GM12874 (cell line): ENCODE measurements around the gene PTBP2.

ENCODE experiments used
- TF ChIP-seq, protein P1 (sequence below): IDR thresholded peaks from 2 replicates; pipeline ENCODE4 v1.5.1; 2011; ENCODE audit warnings: low read depth, mild to moderate bottlenecking, control low read depth, low read length, moderate library complexity; ENCODE audit not compliant: insufficient read depth

PTBP2 gene

DNA sequence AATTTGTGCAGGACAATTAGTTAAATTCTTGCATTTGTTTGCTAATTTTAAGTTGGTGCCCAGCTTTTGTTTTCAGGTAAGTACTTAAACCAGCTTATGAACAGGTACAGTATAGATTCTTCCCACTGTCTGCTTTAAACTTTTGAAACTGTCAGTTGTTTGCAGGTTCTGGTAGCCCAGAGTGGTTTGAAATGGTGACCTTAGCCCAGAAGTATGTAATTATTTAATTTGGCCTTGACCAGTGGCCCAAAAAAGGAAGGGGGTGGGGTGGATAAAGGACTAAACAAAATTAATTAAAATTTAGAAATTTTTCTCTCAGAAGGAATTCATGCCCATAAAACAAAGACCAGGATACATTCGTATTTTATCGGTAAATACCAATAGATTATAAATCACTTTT lies 69.0 kb downstream of the PTBP2 start:
- TF ChIP-seq, protein P1, sequence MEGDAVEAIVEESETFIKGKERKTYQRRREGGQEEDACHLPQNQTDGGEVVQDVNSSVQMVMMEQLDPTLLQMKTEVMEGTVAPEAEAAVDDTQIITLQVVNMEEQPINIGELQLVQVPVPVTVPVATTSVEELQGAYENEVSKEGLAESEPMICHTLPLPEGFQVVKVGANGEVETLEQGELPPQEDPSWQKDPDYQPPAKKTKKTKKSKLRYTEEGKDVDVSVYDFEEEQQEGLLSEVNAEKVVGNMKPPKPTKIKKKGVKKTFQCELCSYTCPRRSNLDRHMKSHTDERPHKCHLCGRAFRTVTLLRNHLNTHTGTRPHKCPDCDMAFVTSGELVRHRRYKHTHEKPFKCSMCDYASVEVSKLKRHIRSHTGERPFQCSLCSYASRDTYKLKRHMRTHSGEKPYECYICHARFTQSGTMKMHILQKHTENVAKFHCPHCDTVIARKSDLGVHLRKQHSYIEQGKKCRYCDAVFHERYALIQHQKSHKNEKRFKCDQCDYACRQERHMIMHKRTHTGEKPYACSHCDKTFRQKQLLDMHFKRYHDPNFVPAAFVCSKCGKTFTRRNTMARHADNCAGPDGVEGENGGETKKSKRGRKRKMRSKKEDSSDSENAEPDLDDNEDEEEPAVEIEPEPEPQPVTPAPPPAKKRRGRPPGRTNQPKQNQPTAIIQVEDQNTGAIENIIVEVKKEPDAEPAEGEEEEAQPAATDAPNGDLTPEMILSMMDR, result no peak

DNA sequence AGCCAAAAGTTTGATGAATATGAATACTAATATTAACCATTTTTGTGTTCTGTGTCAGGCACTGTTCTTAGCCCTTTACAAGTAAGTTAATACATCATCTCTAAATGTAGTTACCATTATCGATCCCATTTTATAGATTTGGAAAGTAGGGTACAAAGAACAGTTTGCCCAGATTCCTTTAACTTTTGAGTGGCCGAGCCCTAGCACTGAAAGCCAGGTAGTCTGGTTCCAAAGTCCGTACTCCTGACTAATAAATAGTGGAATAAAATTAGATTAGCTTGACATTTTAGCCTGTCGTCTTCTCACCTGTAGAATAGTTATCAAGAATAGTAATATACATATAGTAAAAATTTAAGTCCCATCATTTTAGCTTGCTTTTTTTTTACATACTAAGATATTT lies 70.6 kb downstream of the PTBP2 start:
- TF ChIP-seq, protein P1, result no peak

DNA sequence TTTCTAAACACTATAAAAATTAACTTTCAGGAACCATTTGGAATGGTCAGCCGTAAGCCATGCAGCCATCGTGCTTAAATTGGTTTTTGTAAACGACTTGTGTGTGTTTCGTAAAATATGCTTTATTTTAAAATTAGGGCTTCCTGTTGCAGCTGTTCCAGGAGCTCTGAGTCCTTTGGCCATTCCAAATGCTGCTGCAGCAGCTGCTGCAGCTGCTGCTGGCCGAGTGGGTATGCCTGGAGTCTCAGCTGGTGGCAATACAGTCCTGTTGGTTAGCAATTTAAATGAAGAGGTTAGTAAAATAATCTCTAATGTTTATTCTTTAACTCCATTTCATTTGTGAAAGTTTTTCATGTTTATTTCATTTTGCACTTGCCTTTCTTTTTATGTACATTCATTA lies 83.1 kb downstream of the PTBP2 start:
- TF ChIP-seq, protein P1, result no peak

DNA sequence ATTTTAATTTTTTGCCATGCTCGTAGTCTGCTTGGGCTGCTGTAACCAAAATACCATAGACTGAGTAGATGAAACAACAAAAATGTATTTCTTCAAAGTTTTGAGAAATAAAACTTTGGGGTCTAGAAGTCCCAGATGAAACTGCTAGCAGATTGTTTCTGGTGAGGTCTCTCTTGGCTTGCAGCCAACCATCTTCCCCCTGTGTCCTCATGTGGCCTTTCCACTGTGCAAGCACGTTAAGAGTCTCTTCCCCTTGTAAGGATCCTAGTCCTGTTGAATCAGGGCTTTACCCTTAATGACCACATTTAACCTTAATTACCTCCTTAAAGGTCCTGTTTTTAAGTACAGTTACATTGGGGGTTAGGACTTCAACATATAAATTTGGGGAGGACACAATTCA lies 86.6 kb downstream of the PTBP2 start:
- TF ChIP-seq, protein P1, result no peak

DNA sequence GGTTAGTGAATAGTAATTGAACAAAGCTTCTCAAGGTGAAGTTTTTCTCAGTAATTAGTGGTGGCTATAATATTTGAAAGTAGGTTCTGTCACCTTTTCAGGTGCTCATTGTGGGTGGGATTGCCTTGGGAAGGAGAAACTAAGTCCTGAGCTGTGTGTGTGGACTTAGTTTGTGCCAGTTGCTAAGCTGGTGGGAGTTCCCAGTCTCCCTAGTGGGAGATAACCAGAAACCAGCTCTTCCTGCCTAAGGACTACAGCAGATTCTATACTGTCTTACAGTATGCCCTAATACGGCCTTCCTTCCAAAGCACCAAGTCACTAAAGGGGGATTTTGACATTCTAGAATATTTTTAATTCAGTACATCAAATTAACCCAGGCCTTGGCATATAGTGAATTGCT lies 94.3 kb downstream of the PTBP2 start:
- TF ChIP-seq, protein P1, result no peak

DNA sequence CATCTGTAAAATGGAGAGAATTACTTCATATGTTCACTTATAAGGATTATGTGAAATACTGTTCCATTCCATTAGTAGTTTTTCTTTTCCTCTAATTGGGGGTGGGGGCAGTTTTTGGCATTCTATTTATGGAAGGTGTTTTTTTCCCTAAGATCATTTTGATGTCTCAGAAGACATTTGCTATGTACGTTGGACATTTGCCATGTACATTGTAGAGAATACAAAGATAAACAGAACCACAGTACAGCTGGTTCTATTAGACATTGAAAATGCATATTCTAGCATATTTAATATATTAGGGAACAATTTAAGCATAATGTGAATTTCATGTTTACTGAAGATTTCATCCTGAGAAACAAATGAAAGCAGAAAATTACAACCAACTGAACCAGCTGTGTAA lies 98.5 kb downstream of the PTBP2 start:
- TF ChIP-seq, protein P1, result no peak

DNA sequence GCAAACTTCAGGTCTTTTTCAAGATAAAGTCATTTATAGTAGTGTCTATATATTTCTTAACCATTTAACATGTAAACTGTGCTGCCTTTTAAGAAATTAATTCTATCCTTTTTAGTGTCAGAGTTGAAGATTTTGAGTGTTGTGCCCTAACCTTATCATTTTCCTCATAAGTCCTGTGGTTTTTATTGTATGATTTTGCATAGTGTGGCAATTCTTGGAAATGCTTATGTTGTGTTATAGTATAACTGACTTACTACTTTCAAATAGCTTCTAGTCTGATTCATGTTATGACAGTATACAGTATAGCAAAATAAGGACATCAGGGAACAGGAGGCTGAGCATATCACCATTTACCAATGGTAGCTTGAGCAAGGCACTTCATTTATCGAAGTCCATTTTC lies 99.1 kb downstream of the PTBP2 start:
- TF ChIP-seq, protein P1, result no peak

DNA sequence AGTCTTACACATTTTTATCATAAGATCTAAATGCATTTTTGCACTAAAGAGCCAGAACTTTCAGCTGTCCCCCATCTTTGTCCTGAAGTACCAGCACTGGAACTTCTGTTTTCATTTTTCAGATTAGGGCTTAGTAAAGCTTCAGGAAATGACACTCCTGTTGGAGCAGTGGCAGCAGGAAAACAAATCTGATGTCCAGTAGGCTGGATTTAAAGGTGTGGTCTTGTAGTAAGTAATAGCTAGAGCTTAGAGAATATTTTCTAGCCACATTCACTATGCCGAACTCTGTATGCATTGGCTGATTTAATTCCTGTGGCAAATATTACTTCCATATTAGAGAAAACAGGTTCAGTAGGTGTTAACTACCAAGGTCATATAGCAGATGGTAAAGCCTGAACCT lies 103.6 kb downstream of the PTBP2 start:
- TF ChIP-seq, protein P1, result no peak
